ENCODE data around the gene MIDN.
"Not testable (repeated sequence)": the region's sequence is repeated elsewhere in the genome, so short reads cannot be mapped to it uniquely, and the experiment has no call there.

Gene MIDN

DNA sequence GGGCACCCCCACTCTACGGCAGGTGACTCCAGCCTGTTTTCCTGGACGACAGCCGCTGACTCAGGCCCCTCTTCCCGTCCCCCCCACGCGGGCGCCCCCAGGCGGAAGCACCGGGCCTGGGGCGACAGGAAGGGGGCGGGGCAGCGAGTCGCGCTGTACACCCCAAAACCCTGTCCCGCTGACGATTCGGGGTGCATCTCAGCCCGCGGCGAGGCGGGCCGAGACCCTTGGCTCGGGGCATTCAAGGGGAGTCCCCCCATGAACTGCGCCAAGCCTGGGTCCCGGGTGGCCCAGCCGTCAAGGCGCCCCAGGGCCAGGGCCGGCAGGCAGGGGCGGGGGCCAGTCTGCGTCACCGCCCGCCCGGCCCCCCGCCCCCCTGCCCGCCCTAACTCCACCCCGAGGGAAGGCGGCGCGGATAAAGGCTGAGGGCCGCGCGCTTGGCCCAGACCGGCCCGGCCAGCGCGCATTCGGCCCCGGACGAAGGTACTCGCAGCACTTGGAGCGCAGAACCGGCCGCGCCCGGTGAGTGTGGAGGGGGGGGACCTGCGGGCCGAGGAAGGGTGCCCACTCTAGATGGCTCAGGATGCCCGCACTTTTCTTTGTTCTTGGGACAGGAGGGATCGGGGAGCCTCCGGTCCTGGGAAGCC lies at the start of gene MIDN:
Gene MIDN (plus strand): TSS at position 445 of the 647 bp plus-strand sequence. CDS start 1,714 bp downstream, outside the sequence.
- peak; percentile 84 for DNase-seq

DNA sequence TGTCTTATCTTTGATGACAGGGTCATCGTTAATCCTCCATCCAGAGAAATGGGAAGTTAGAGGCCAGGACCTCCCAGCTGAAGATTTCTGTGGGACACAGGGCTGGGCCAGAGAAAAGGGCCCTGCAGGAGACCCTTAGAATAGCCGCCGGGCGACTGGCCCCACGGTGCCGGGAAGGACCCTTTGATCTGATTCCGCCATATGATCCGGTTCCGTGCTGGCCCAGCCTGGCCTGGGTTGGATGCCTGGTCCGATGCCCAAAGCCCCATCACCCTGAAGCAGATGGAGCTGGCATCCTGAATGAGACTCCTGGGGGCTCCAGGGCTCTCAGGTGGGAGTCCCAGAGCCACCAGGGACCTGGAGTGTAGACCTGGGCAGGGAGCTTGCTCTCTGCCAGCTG lies 48.9 kb upstream of the MIDN start:
- no peak for DNase-seq

DNA sequence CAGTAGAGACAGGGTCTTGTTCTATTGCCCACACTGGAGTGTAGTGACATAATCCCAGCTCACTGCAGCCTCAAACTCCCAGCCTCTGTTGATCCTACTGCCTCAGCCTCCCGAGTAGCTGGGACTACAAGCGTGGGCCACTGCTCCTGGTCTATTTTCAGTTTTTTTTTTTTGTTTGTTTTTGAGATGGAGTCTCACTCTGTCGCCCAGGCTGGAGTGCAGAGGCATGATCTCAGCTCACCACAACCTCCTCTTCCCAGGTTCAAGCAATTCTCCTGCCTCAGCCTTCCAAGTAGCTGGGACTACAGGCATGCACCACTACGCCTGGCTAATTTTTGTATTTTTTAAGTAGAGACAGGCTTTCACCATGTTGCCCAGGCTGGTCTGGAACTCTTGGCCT lies 47.8 kb upstream of the MIDN start:
- not testable (repeated sequence) for DNase-seq

DNA sequence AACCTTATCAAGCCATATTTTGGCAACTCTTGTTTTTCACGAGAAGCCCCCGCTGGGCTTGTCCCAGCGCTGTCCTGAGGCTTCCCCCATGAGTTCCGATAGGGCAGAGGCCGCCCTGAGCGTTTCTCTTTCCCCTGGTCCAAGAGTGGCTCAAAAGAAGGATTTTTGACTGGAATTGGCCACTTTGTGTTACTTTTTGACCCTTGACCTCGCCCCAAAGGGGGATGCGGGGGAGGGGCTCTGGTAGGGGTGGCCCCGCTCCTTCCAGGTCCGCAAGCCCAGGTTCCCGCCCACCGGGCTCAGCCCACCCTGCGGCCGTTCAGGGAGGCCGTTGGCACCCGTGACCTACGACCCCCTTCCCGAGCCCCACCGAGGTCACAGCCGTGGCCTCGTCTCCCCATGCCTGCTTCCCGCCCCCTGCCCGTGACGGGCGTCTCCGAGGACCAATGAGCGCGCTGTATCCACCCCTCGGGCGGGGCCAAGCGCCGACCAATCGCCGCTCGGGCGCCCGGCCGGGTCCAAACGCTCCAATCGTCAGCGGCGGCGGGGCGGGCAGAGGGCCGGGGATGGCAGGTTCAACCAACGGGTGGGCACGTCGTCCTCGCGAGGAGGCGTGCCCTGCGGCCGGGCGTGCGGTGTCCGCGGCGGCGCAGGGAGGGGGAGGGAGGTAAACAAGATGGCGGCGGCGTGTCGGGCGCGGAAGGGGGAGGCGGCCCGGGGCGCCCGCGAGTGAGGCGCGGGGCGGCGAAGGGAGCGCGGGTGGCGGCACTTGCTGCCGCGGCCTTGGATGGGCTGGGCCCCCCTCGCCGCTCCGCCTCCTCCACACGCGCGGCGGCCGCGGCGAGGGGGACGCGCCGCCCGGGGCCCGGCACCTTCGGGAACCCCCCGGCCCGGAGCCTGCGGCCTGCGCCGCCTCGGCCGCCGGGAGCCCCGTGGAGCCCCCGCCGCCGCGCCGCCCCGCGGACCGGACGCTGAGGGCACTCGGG lies 43.0 kb upstream of the MIDN start, which contains the start of gene STK11:
Gene STK11 (plus strand): TSS at position 665 of the 986 bp plus-strand sequence. CDS start 1,136 bp downstream, outside the sequence.
- peak; percentile 91 for DNase-seq

- no peak for DNase-seq
Observed at GRCh38 chr19:1206150-1206863, 42.1 kb upstream of the MIDN start.

GRCh38 chr19:1206864-1207450 lies 41.4 kb upstream of the MIDN start:
- no peak for DNase-seq

- DNase-seq = not testable (repeated sequence)
Observed at GRCh38 chr19:1208830-1209229, 39.6 kb upstream of the MIDN start.

GRCh38 chr19:1210227-1210538 lies 38.2 kb upstream of the MIDN start:
- no peak for DNase-seq

DNA sequence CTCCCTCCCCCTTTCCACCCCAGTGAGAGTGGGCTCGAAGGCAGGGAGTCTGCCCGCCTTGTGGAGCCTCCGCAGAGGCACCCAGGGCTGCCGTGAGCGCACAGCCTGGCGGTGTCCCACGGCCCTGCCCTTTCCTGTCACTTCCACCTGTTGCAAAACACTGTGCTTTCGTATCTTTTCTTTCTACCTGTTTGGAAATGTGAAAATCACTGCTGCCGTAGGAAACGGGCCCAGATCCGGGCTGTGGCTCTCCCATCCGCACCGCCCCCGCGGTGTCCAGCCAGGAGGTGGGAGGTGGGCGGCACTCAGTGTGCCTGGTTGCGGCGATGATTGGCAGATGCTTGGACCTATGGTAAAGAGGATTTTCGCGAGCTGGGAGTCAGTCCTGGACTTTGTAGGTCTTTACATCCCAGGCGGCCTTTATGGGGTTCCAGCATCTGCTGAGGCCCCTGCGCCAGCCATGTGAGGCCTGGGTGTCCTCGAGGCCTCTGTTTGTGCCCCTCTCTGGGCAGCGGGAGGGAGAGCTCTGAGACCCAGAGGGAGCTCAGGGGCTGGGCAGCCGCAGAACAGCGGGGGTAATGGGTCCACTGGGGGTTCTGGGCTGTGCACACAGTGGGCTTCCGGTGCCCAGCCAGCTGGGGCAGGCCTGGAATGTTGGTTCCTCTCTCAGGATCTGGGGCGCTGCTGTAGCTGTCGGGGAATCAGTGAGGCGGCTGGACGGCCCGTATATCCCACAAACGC lies 36.7 kb upstream of the MIDN start:
- DNase-seq = no peak

GRCh38 chr19:1213391-1214286 lies 34.7 kb upstream of the MIDN start:
- no peak for DNase-seq

DNA sequence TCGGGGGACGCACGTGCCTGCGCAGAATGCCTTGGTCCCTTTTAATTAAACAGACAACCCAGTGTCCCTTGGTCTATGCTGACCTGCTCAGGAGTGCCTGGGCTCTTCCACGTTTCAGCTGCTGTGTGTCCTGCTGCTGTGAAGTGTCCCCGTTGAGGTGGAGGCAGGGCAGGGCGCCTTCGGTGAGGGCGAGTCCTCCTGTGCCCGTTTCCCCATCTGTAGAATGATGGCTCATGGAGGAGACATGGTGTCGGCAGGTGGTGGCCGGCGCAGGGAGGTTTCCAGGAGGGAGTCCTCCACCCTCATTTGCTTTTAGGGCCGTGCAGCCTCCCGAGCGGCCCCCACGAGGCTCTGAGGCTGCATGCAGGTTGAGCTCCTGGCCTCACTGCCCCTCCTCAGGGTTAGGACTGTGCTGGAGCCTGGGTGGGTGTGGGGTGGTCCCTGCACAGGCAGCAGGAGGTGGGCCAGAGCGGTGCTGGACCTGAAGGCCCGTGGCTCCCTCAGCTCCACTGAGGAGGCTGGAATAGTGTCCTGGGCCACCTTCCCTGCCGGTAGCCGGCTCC lies 34.0 kb upstream of the MIDN start:
- DNase-seq = no peak

- DNase-seq = no peak
Observed at GRCh38 chr19:1214862-1215731, 33.3 kb upstream of the MIDN start.

DNA sequence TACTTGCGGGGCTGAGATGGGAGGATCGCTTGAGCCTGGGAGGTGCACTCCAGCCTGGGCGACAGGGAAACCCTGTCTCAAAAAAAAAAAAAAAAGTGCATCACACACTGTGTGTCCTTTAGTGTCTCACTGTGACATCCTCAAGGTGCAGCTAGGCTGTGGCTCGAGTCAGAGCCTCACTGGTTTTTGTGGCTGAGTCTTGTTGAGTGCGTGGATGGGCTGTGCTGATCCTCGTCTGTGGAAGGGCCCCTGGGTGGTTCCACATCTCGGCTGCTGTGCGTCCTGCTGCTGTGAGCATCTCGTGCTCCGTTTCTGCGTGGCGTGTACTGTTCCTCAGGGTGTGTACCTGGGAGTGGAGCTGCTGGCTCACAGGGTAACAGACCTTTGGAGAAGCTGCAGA lies 31.6 kb upstream of the MIDN start:
- DNase-seq = no peak

DNA sequence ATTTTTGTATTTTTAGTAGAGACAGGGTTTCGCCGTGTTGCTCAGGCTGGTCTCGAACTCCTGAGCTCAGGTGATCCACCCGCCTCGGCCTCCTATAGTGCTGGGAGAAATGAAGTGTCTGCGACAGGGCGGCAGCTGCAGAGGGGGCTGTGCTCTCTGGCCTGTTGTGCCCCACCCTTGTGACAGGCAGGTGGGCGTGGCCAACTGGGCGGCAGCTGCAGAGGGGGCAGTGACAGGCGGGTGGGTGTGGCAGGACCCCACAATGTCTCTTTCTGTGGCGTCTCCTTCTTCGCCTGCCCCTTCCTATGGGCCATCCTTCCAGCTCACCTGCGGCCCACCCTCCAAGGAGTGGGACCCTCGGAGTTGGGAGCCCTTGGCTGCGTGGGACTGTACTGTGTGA lies 31.0 kb upstream of the MIDN start:
- no peak for DNase-seq

DNA sequence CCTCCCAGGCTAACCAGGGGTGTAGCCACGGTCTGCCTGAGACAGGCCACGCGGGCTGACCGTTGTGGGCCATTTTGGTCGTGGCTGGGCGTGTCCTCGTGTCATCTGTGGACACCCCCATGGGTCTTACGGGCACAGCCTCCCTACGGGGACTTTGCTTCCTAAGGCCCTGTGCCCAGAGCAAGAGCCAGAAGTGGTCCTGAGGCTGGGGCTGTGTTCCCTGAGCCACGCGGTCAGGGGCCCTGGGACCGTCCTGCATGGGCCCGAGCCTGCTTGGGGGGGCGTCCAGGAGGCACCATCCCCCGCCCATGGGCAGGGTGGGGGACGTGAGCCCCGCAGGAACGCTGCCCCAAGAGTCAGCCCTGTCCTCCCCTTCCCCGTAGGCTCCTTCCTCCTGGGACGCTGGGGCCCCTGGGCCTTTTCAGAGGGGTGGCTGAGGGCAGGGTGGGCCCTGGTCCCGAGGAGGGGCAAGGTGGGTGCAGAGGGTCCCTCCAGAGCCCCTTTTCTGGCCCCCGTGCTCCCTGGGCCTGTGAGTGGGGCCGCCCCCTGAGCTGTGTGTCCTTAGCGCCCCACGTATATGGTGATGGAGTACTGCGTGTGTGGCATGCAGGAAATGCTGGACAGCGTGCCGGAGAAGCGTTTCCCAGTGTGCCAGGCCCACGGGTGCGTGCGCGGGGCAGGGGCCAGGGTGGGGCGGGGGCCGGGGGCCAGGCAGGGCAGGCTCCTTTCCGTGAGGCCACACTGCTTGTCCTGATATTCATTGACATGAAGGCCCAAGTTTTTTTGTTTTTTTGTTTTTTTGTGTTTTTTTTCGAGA lies 29.4 kb upstream of the MIDN start:
- DNase-seq = no peak

- no peak for DNase-seq
Observed at GRCh38 chr19:1219786-1220476, 28.5 kb upstream of the MIDN start.

- DNase-seq = no peak
Observed at GRCh38 chr19:1220477-1220930, 27.9 kb upstream of the MIDN start.

Measured in amniotic stem cell (primary cell).